GM12878 (cell line): Measurements from ENCODE around the gene CNR1. TPM values are rescaled to one million over a fixed set of nuclear protein-coding genes. Genes with fewer than 3 reads are reported as not detected.

ENCODE experiments used
- ATF7 ChIP-seq: fragments of 450-650 bp; IDR thresholded peaks from 2 replicates; pipeline ENCODE4 v1.6.1; 2016; ENCODE audit warnings: low read depth, mild to moderate bottlenecking
- BACH1 ChIP-seq: fragments of 450-650 bp; IDR thresholded peaks from 2 replicates; pipeline ENCODE4 v1.6.1; 2017; ENCODE audit warnings: mild to moderate bottlenecking, borderline replicate concordance
- ELK1 ChIP-seq: IDR thresholded peaks from 2 replicates; pipeline ENCODE4 v1.6.1; 2012; ENCODE audit warnings: low read depth, low read length, improper control_type of control experiment
- EP300 ChIP-seq, 2 experiments: fragments of 150-350 bp in 1 of 2; IDR thresholded peaks; 2 replicates each; pipeline ENCODE4 v1.6.1; 2011 to 2012; ENCODE audit warnings: low read depth in 2 of 2, low read length in 2 of 2, borderline replicate concordance in 1 of 2, improper control_type of control experiment in 1 of 2, inconsistent platforms in 1 of 2; ENCODE audit not compliant: control insufficient read depth in 1 of 2
- FOXM1 ChIP-seq: IDR thresholded peaks from 2 replicates; pipeline ENCODE4 v1.6.1; 2012; ENCODE audit warnings: low read depth, mild to moderate bottlenecking, inconsistent platforms, low read length, moderate library complexity
- IRF3 ChIP-seq: fragments of 450-650 bp; IDR thresholded peaks from 2 replicates; pipeline ENCODE4 v1.6.1; 2014; ENCODE audit warnings: mild to moderate bottlenecking
- NR2C2 ChIP-seq: IDR thresholded peaks from 2 replicates; pipeline ENCODE4 v1.6.1; 2011; ENCODE audit warnings: borderline replicate concordance, low read depth; ENCODE audit not compliant: control insufficient read depth, insufficient read length
- REST ChIP-seq: IDR thresholded peaks from 2 replicates; pipeline ENCODE4 v1.6.1; 2012; ENCODE audit warnings: mild to moderate bottlenecking, low read depth, low read length
- TBL1XR1 ChIP-seq: IDR thresholded peaks from 2 replicates; pipeline ENCODE4 v1.6.1; 2012; ENCODE audit warnings: low read depth, low read length, improper control_type of control experiment
- TCF3 ChIP-seq: IDR thresholded peaks from 2 replicates; pipeline ENCODE4 v1.6.1; 2012; ENCODE audit warnings: low read depth, mild to moderate bottlenecking, low read length, borderline replicate concordance; ENCODE audit not compliant: insufficient read depth
- ZSCAN29 ChIP-seq: fragments of 450-650 bp; IDR thresholded peaks from 2 replicates; pipeline ENCODE4 v1.6.1; 2017; ENCODE audit warnings: mild to moderate bottlenecking, moderate library complexity
- polyA plus RNA-seq, 11 experiments: library from polyadenylated mRNA; depleted of rRNA in 4 of 11; unstranded in 6 of 11; stranded (reverse) in 5 of 11; fragments of >200 nt; fragmentation: Nextera tagmentation in 4 of 11; fragmentation: Illumina TruSeq in 1 of 11; extraction: Ambion mirVana in 4 of 11; extraction: Trizol in 1 of 11; gene quantifications; 1 replicate in 1 of 11; 2 replicates in 10 of 11; pipeline versions ENCODE4 v1.2.1 to v1.2.3, GENCODE V29; 2011 to 2016; ENCODE audit warnings: inconsistent platforms in 2 of 11, missing spikeins in 2 of 11, low read depth in 1 of 11
- total RNA-seq, 4 experiments: library from RNA; depleted of rRNA in 3 of 4; stranded (reverse); fragments of >200 nt in 3 of 4; fragmentation: Illumina TruSeq in 1 of 4; extraction: Trizol in 1 of 4; gene quantifications; 2 replicates each; pipeline versions ENCODE4 v1.2.1 to v1.2.3, GENCODE V29; 2013 to 2021

CNR1 gene
- total and polyA plus RNA-seq, 10 of the 15 experiments (the other 5 are each of a cell fraction or from before 2014, with no cell fraction given), result 2.2 to 15.4 (median 8.5) TPM

GRCh38 chr6:88179692-88180091 is 13.5 kb upstream of the CNR1 start (continued):
- TF ChIP-seq REST, result no peak
- peak; percentile 24; the same call in 1 of the 2 replicates for TF ChIP-seq ZSCAN29
- TF ChIP-seq TBL1XR1, result 0 out of 2 replicates have a peak, but pooled peaks have one; percentile 16
- 0 out of 2 replicates have a peak, but pooled peaks have one; percentile 14 for TF ChIP-seq ATF7
- peak; percentile 41 to 54; a peak in 1 of 4 replicates for TF ChIP-seq EP300 (IDR thresholded peaks at IDR 0.05; ENCODE audit: borderline replicate concordance in 1 of 2, control insufficient read depth in 1 of 2, low read depth in 2 of 2, low read length in 2 of 2)
- TF ChIP-seq IRF3, result no peak
- peak; percentile 69; the same call in 1 of the 2 replicates for TF ChIP-seq TCF3
- no peak for TF ChIP-seq FOXM1
- TF ChIP-seq BACH1, result no peak
- no peak for TF ChIP-seq NR2C2
- no peak for TF ChIP-seq ELK1
